Thyroid gland (tissue), 4 donors: Measurements from ENCODE around the gene PKD1L1.

Source experiments
- POLR2A ChIP-seq, 2 donors: fragments of 450-650 bp; IDR thresholded peaks; one replicate each; pipeline ENCODE4 v1.6.1; 2017; ENCODE audit warnings: antibody characterized with exemption in 2 of 2, mild to moderate bottlenecking in 2 of 2, moderate library complexity in 1 of 2
- TF ChIP-seq, protein P1 (sequence below), 6 experiments: fragments of 200-600 bp in 3 of 6; fragments of 450-650 bp in 3 of 6; sonication (generic) in 3 of 6; IDR thresholded peaks; one replicate each; pipeline ENCODE4 v1.5.1; 2016 to 2019; ENCODE audit warnings: antibody characterized with exemption in 6 of 6, mild to moderate bottlenecking in 2 of 6, inconsistent platforms in 1 of 6, moderate library complexity in 1 of 6

DNA sequence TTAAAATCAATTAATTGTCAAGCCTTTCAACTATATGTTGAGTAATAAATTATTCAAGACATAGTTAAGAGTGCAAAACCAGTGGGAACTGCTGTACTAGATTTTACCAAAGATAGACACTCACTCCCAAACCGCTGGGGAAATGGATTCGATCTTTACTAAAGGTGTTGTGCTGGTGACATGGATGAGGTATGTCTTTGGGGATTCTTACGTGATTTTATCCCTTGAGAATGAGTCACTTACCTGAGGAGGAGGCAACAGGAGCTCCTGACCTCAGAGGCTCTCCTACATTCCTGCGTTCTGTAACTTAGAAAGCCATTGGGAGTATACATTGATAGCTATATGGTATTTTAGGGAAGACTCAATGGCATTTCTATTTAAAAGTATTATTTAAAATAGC lies 165.5 kb downstream of the PKD1L1 start:
- TF ChIP-seq, protein P1, sequence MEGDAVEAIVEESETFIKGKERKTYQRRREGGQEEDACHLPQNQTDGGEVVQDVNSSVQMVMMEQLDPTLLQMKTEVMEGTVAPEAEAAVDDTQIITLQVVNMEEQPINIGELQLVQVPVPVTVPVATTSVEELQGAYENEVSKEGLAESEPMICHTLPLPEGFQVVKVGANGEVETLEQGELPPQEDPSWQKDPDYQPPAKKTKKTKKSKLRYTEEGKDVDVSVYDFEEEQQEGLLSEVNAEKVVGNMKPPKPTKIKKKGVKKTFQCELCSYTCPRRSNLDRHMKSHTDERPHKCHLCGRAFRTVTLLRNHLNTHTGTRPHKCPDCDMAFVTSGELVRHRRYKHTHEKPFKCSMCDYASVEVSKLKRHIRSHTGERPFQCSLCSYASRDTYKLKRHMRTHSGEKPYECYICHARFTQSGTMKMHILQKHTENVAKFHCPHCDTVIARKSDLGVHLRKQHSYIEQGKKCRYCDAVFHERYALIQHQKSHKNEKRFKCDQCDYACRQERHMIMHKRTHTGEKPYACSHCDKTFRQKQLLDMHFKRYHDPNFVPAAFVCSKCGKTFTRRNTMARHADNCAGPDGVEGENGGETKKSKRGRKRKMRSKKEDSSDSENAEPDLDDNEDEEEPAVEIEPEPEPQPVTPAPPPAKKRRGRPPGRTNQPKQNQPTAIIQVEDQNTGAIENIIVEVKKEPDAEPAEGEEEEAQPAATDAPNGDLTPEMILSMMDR (IDR thresholded peaks at IDR 0.05) = no peak
- no peak for TF ChIP-seq POLR2A (IDR thresholded peaks at IDR 0.05)
